Stomach (tissue), 4 donors: ENCODE data around the gene HTR3C.

Experiments
- EP300 ChIP-seq: sonication (generic); formaldehyde crosslinking; IDR thresholded peaks from one replicate; pipeline ENCODE4 v1.6.1; 2017; ENCODE audit warnings: antibody characterized with exemption
- TF ChIP-seq, protein P1 (sequence below), 7 experiments: fragments of 450-650 bp in 4 of 7; fragments of 200-600 bp in 3 of 7; sonication (generic) in 3 of 7; IDR thresholded peaks; one replicate each; pipeline ENCODE4 v1.5.1; 2016 to 2019; ENCODE audit warnings: antibody characterized with exemption in 7 of 7, control low read depth in 2 of 7, mild to moderate bottlenecking in 1 of 7

DNA sequence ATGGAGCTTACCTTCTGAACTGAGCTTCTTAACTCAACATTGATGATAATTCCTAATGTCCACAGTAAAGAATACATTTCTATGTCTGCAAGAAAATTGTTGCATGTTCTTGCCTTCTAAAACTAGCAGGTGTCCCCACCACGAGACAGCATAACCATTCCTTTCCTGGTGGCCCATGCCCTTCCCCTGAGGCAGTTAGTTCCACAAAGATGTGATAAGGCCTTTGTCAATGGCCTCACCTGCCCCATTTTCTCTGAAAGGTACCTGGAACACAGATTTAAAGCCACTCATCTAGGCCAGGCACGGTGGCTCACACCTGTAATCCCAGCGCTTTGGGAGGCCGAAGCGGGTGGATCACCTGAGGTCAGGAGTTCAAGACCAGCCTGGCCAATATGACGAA is 23.1 kb downstream of the HTR3C start:
- TF ChIP-seq, protein P1, sequence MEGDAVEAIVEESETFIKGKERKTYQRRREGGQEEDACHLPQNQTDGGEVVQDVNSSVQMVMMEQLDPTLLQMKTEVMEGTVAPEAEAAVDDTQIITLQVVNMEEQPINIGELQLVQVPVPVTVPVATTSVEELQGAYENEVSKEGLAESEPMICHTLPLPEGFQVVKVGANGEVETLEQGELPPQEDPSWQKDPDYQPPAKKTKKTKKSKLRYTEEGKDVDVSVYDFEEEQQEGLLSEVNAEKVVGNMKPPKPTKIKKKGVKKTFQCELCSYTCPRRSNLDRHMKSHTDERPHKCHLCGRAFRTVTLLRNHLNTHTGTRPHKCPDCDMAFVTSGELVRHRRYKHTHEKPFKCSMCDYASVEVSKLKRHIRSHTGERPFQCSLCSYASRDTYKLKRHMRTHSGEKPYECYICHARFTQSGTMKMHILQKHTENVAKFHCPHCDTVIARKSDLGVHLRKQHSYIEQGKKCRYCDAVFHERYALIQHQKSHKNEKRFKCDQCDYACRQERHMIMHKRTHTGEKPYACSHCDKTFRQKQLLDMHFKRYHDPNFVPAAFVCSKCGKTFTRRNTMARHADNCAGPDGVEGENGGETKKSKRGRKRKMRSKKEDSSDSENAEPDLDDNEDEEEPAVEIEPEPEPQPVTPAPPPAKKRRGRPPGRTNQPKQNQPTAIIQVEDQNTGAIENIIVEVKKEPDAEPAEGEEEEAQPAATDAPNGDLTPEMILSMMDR (IDR thresholded peaks at IDR 0.05), result no peak
- no peak for TF ChIP-seq EP300
